HEK293 (cell line): ENCODE measurements around the gene TMEM63B.

Experiments used
- CTCF ChIA-PET: fragments of 350-600 bp; formaldehyde crosslinking; extraction: SDS; loops from one replicate; lab custom pipeline; 2021; ENCODE audit warnings: antibody characterized with exemption; lab: Yijun Ruan, JAX
- POLR2A ChIA-PET: fragments of 300-600 bp; formaldehyde crosslinking; extraction: SDS; loops from one replicate; lab custom pipeline; 2020; ENCODE audit warnings: antibody characterized with exemption, inconsistent platforms; lab: Yijun Ruan, JAX
- H3K27ac ChIP-seq: fragments of 200-500 bp; sonication (Bioruptor generic); 2 replicates; pipeline ENCODE4 v1.5.1; 2014; ENCODE audit warnings: low read depth, low read length, control low read depth, inconsistent platforms; ENCODE audit errors: extremely low read depth
- H3K36me3 ChIP-seq, 2 experiments: fragments of 200-500 bp in 1 of 2; sonication (Bioruptor generic) in 1 of 2; 1 replicate in 1 of 2; 2 replicates in 1 of 2; pipeline ENCODE4 v1.5.1; 2014 to 2017; ENCODE audit warnings: inconsistent platforms in 2 of 2, low read length in 2 of 2; ENCODE audit not compliant: control insufficient read depth in 2 of 2, insufficient read depth in 1 of 2
- H3K4me1 ChIP-seq: fragments of 200-500 bp; sonication (Bioruptor generic); 2 replicates; pipeline ENCODE4 v1.5.1; 2014; ENCODE audit warnings: mild to moderate bottlenecking, low read length, inconsistent platforms; ENCODE audit not compliant: control insufficient read depth, insufficient read depth
- H3K4me3 ChIP-seq: 2 replicates; pipeline ENCODE4 v1.5.1; 2011; ENCODE audit warnings: low read depth, mild to moderate bottlenecking, control low read depth, low read length, moderate library complexity
- H3K9me3 ChIP-seq: fragments of 200-500 bp; sonication (Bioruptor generic); 2 replicates; pipeline ENCODE4 v1.5.1; 2014; ENCODE audit warnings: low read depth, low read length, inconsistent platforms; ENCODE audit not compliant: control insufficient read depth, insufficient read depth
- GLI4 ChIP-seq: fragments of 450-650 bp; formaldehyde crosslinking; IDR thresholded peaks from 2 replicates; pipeline ENCODE4 v1.5.1; 2016; ENCODE audit warnings: missing biosample characterization, missing genetic modification characterization
- KLF16 ChIP-seq: fragments of 450-650 bp; formaldehyde crosslinking; IDR thresholded peaks from 2 replicates; pipeline ENCODE4 v1.5.1; 2017; ENCODE audit warnings: missing biosample characterization, missing genetic modification characterization
- OSR2 ChIP-seq: fragments of 450-650 bp; formaldehyde crosslinking; IDR thresholded peaks from 2 replicates; pipeline ENCODE4 v1.5.1; 2016; ENCODE audit warnings: missing biosample characterization, missing genetic modification characterization
- RBAK ChIP-seq: fragments of 450-650 bp; formaldehyde crosslinking; IDR thresholded peaks from 2 replicates; pipeline ENCODE4 v1.5.1; 2016; ENCODE audit warnings: missing biosample characterization, missing genetic modification characterization
- SP7 ChIP-seq: fragments of 450-650 bp; formaldehyde crosslinking; IDR thresholded peaks from 2 replicates; pipeline ENCODE4 v1.5.1; 2016; ENCODE audit warnings: missing biosample characterization, missing genetic modification characterization
- TRIM28 ChIP-seq: IDR thresholded peaks from 2 replicates; pipeline ENCODE4 v1.6.1; 2011; ENCODE audit warnings: low read length, control low read depth, borderline replicate concordance
- TSHZ1 ChIP-seq: fragments of 450-650 bp; formaldehyde crosslinking; IDR thresholded peaks from 2 replicates; pipeline ENCODE4 v1.5.1; 2016; ENCODE audit warnings: missing biosample characterization, missing genetic modification characterization, borderline replicate concordance
- ZBTB8A ChIP-seq: fragments of 450-650 bp; formaldehyde crosslinking; IDR thresholded peaks from 2 replicates; pipeline ENCODE4 v1.5.1; 2016; ENCODE audit warnings: missing biosample characterization, missing genetic modification characterization
- ZEB2 ChIP-seq: fragments of 450-650 bp; formaldehyde crosslinking; IDR thresholded peaks from 2 replicates; pipeline ENCODE4 v1.5.1; 2016; ENCODE audit warnings: missing biosample characterization, missing genetic modification characterization
- ZNF112 ChIP-seq: fragments of 450-650 bp; formaldehyde crosslinking; IDR thresholded peaks from 2 replicates; pipeline ENCODE4 v1.5.0; 2017; ENCODE audit warnings: missing biosample characterization, missing genetic modification characterization
- ZNF133 ChIP-seq: fragments of 450-650 bp; formaldehyde crosslinking; IDR thresholded peaks from 2 replicates; pipeline ENCODE4 v1.5.1; 2016; ENCODE audit warnings: missing biosample characterization, missing genetic modification characterization
- ZNF23 ChIP-seq: fragments of 450-650 bp; formaldehyde crosslinking; IDR thresholded peaks from 2 replicates; pipeline ENCODE4 v1.5.1; 2016; ENCODE audit warnings: missing biosample characterization, missing genetic modification characterization, borderline replicate concordance
- ZNF302 ChIP-seq: fragments of 450-650 bp; formaldehyde crosslinking; IDR thresholded peaks from 2 replicates; pipeline ENCODE4 v1.5.1; 2016; ENCODE audit warnings: missing biosample characterization, missing genetic modification characterization, low read depth
- ZNF423 ChIP-seq: fragments of 450-650 bp; formaldehyde crosslinking; IDR thresholded peaks from 2 replicates; pipeline ENCODE4 v1.5.1; 2016; ENCODE audit warnings: missing biosample characterization, missing genetic modification characterization
- ZNF518A ChIP-seq: fragments of 450-650 bp; formaldehyde crosslinking; conservative IDR thresholded peaks from 2 replicates; pipeline ENCODE4 v1.5.1; 2016; ENCODE audit warnings: low read depth, missing biosample characterization, missing genetic modification characterization
- ZNF571 ChIP-seq: fragments of 450-650 bp; formaldehyde crosslinking; IDR thresholded peaks from 2 replicates; pipeline ENCODE4 v1.5.0; 2017; ENCODE audit warnings: missing biosample characterization, missing genetic modification characterization
- ZNF626 ChIP-seq: fragments of 450-650 bp; sonication (Bioruptor Pico); formaldehyde crosslinking; IDR thresholded peaks from 2 replicates; pipeline ENCODE4 v1.5.1; 2018; ENCODE audit warnings: missing biosample characterization, missing genetic modification characterization, inconsistent platforms
- ZNF645 ChIP-seq: fragments of 450-650 bp; formaldehyde crosslinking; IDR thresholded peaks from 2 replicates; pipeline ENCODE4; 2016; ENCODE audit warnings: missing biosample characterization, missing genetic modification characterization
- ZNF768 ChIP-seq: fragments of 450-650 bp; formaldehyde crosslinking; IDR thresholded peaks from 2 replicates; pipeline ENCODE4 v1.5.1; 2018; ENCODE audit warnings: missing biosample characterization, mild to moderate bottlenecking, missing genetic modification characterization

TMEM63B gene

GRCh38 chr6:44110005-44110676 lies 17.2 kb upstream of the TMEM63B start:
- Histone ChIP-seq H3K9me3 (no peaks in the 10 kb centered on the region), H3K4me3 (no peak overlapping the region), H3K27ac (no peak overlapping the region), H3K4me1 (0 out of 2 replicates have a peak, but pooled peaks cover 4% of the 10 kb centered on the region), H3K36me3 (peaks cover 30 to 93% of the 10 kb centered on the region in 2 experiments; a peak in 2 of 3 replicates)
- no peak for TF ChIP-seq ZNF423 (tag by site-specific recombination)
- no peak for TF ChIP-seq ZNF571 (tag by site-specific recombination)
- no peak for TF ChIP-seq ZNF23 (tag by site-specific recombination)
- peak; percentile 79 for TF ChIP-seq ZNF133
- no peak for TF ChIP-seq TSHZ1
- TF ChIP-seq ZNF626: no peak
- TF ChIP-seq ZNF518A (tag by site-specific recombination): no peak
- no peak for TF ChIP-seq KLF16 (tag by site-specific recombination)
- no peak for TF ChIP-seq ZNF768
- CTCF ChIA-PET: interaction anchor here (0.6 to 6.8 kb wide), 3 partner anchors 12 to 457 kb away, joined by 3 to 54 read pairs (median 4); no protein-coding TSS in a partner anchor
- POLR2A ChIA-PET: no interaction called here

GRCh38 chr6:44110966-44111365 lies 16.4 kb upstream of the TMEM63B start:
- CTCF ChIA-PET: interaction anchor here (0.6 to 6.8 kb wide), 6 partner anchors 13 to 457 kb away, joined by 3 to 54 read pairs (median 4); no protein-coding TSS in a partner anchor

More at GRCh38 chr6:44110966-44111365, 16.4 kb upstream of the TMEM63B start:
- H3K36me3 ChIP-seq: peaks cover 35 to 95% of the 10 kb centered on the region in 2 experiments
- H3K4me3 ChIP-seq: no peak overlapping the region
- POLR2A ChIA-PET: no interaction called here
- H3K4me1 ChIP-seq: 0 out of 2 replicates have a peak, but pooled peaks cover 4% of the 10 kb centered on the region
- no peaks in the 10 kb centered on the region for H3K9me3 ChIP-seq
- TF ChIP-seq TRIM28: no peak
- no peak for TF ChIP-seq RBAK
- TF ChIP-seq ZNF112 (tag by site-specific recombination): no peak
- no peak for TF ChIP-seq OSR2 (tag by site-specific recombination)
- no peak for TF ChIP-seq ZNF645 (tag by site-specific recombination)
- no peak for TF ChIP-seq ZNF302 (tag by site-specific recombination)
- no peak for TF ChIP-seq ZEB2 (tag by site-specific recombination)
- TF ChIP-seq SP7 (tag by site-specific recombination): no peak
- TF ChIP-seq GLI4 (tag by site-specific recombination): no peak
- no peak for TF ChIP-seq ZBTB8A
- no peak overlapping the region for H3K27ac ChIP-seq
